Left ventricle myocardium inferior (tissue), 1 donor: ENCODE data around the gene CA9. TPM values are rescaled to one million over a fixed set of nuclear protein-coding genes. Genes with fewer than 3 reads are reported as not detected.

ENCODE experiments used
- DNase-seq: peaks from one replicate; pipeline ENCODE4 v3.0.0-alpha.2; 2020
- H3K27ac ChIP-seq: fragments of 200-600 bp; replicated peaks from 2 replicates; pipeline ENCODE4 v1.8.0; 2021
- H3K27me3 ChIP-seq: fragments of 200-600 bp; 2 replicates; pipeline ENCODE4 v1.8.0; 2021; ENCODE audit warnings: low read depth
- H3K36me3 ChIP-seq: fragments of 200-600 bp; 2 replicates; pipeline ENCODE4 v1.8.0; 2021
- H3K4me1 ChIP-seq: fragments of 200-600 bp; 2 replicates; pipeline ENCODE4 v1.8.0; 2021
- H3K4me3 ChIP-seq: fragments of 200-600 bp; 2 replicates; pipeline ENCODE4 v1.8.0; 2021; ENCODE audit warnings: mild to moderate bottlenecking, moderate library complexity
- H3K9me3 ChIP-seq: fragments of 200-600 bp; replicated peaks from 2 replicates; pipeline ENCODE4 v1.8.0; 2021
- CTCF ChIP-seq: fragments of 200-600 bp; IDR thresholded peaks from 2 replicates; pipeline ENCODE4 v1.8.0; 2021; ENCODE audit warnings: antibody characterized with exemption, mild to moderate bottlenecking, borderline replicate concordance
- intact Hi-C: fragments of 100-400 bp; cut with micrococcal nuclease; formaldehyde crosslinking; loops from one replicate; pipeline ENCODE4 v1.11.0; 2022
- total RNA-seq: library from RNA; stranded (reverse); fragmentation: NEBNext Ultra II Directional; extraction: Animal tissue kit (Norgen Biotek cat#: 25700); gene quantifications from one replicate; pipeline ENCODE4 v1.2.1, GENCODE V29; 2021
- donor health status: DM: no; HTN: yes; CAD: no; lungs with severe emphysema.

CA9 gene
- total RNA-seq, 1 donor from 2014 or later = not detected

DNA sequence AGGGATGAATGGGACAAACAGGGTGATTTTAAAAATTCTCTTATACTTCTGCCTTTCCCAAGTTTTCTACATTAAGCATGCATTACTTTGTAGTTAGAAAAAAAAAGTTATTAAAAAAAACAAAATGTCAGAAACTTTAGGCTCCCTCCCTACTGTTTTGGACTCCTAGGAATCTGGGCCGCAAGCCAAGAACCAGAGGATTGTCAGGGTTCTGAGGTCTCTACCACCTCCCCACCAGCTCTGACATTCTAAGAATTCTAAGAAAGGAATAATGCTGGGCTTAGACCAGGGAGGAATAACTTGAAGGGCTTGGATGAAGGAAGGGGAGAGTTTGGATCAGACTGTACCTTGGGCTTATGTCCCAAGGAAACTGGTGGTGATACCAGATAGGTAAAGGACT lies 7.7 kb upstream of the CA9 start:
- intact Hi-C loops = no loop called here

GRCh38 chr9:35666549-35666948 lies 7.2 kb upstream of the CA9 start:
- Histone ChIP-seq H3K4me3 (no peak overlapping the region), H3K9me3 (no peaks in the 10 kb centered on the region), H3K27ac (no peak overlapping the region), H3K27me3 (no peaks in the 10 kb centered on the region), H3K36me3 (no peaks in the 10 kb centered on the region), H3K4me1 (peaks cover 23% of the 10 kb centered on the region)
- no peak for DNase-seq
- no peak for TF ChIP-seq CTCF
- intact Hi-C loops = no loop called here

More for the DNA sequence above, 7.7 kb upstream of the CA9 start:
- peaks cover 4% of the 10 kb centered on the region for H3K36me3 ChIP-seq
- H3K4me1 ChIP-seq = peaks cover 28% of the 10 kb centered on the region
- H3K27ac ChIP-seq = no peak overlapping the region
- no peak for TF ChIP-seq CTCF
- no peaks in the 10 kb centered on the region for H3K27me3 ChIP-seq
- H3K9me3 ChIP-seq = no peaks in the 10 kb centered on the region
- H3K4me3 ChIP-seq = no peak overlapping the region
- DNase-seq = no peak

GRCh38 chr9:35667939-35668338 lies 5.8 kb upstream of the CA9 start:
- Histone ChIP-seq H3K27ac (no peak overlapping the region), H3K4me1 (peaks cover 20% of the 10 kb centered on the region), H3K9me3 (no peaks in the 10 kb centered on the region), H3K4me3 (no peak overlapping the region), H3K27me3 (no peaks in the 10 kb centered on the region), H3K36me3 (no peaks in the 10 kb centered on the region)
- no peak for DNase-seq
- intact Hi-C loops = no loop called here
- no peak for TF ChIP-seq CTCF

DNA sequence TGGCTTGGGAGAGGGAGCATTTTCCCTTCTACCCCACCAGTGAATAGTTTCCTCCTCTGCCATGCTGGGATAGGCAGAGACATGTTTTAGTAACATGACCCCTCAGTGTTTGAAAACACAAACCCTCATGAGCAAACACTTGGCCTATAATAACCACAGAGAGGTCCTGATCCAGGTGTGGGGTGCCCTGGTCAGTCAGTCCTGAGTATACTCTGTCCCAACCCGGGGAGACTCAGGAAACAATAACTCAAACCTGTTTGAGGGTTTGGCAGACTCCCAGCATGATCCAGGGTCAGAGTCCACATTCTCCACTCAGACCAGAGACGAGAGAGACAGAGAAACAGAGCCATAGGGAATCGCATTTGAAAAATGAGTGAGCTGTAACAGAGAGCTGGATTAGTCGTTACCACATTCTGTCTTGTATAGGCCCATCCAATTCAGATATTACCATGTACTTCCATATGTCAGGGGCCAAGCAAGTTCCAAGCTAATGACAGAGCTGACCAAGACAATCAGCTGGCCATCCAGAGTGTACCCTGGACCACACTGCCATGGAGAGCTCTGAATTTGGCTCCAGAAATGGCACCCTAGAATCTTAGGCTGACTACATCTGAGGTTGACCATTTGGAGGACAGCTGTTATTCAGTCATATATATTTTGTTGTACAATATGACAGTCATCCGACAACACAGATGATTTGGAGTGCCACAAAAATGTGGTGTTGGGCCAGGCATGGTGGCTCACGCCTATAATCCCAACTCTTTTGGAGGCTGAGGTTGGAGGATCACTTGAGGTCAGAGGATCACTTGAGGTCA lies 4.2 kb upstream of the CA9 start:
- intact Hi-C loops = no loop called here
- DNase-seq = no peak
- H3K9me3 ChIP-seq = no peaks in the 10 kb centered on the region
- H3K27ac ChIP-seq = no peak overlapping the region
- H3K27me3 ChIP-seq = no peaks in the 10 kb centered on the region
- H3K36me3 ChIP-seq = no peaks in the 10 kb centered on the region
- peaks cover 30% of the 10 kb centered on the region for H3K4me1 ChIP-seq
- no peak overlapping the region for H3K4me3 ChIP-seq
- TF ChIP-seq CTCF = no peak

- TF ChIP-seq CTCF = no peak
Measured at GRCh38 chr9:35674025-35674361, 265 bp downstream of the CA9 start.

More at GRCh38 chr9:35674025-35674361, 265 bp downstream of the CA9 start:
- Histone ChIP-seq H3K36me3 (no peaks in the 10 kb centered on the region), H3K27ac (no peak overlapping the region), H3K27me3 (no peaks in the 10 kb centered on the region), H3K4me1 (peaks cover 28% of the 10 kb centered on the region), H3K9me3 (no peaks in the 10 kb centered on the region), H3K4me3 (no peak overlapping the region)
- intact Hi-C loops = no loop called here
- no peak for DNase-seq
